Right lung (tissue), 5 donors: Measurements from ENCODE around the gene NEU2. TPM values are rescaled to one million over a fixed set of nuclear protein-coding genes. Genes with fewer than 3 reads are reported as not detected.
A peak's percentile ranks its signal among the peaks of the same experiment; 100 is the strongest.
"Not testable (repeated sequence)": the region's sequence is repeated elsewhere in the genome, so short reads cannot be mapped to it uniquely, and the experiment has no call there.

ENCODE experiments used
- DNase-seq, 2 donors: peaks; one replicate each; pipeline ENCODE4 v3.0.0-alpha.2; 2013
- polyA plus RNA-seq, 5 donors: library from polyadenylated mRNA; unstranded; fragments of 120-200 nt; gene quantifications; one replicate each; pipeline versions ENCODE4 v1.2.1 to v1.2.3, GENCODE V29; 2013; ENCODE audit warnings: inconsistent platforms in 1 of 5, low replicate concordance in 1 of 5; ENCODE audit not compliant: insufficient read length in 5 of 5, insufficient read depth in 1 of 5

NEU2 gene
- polyA plus RNA-seq, 5 donors = not detected

DNA sequence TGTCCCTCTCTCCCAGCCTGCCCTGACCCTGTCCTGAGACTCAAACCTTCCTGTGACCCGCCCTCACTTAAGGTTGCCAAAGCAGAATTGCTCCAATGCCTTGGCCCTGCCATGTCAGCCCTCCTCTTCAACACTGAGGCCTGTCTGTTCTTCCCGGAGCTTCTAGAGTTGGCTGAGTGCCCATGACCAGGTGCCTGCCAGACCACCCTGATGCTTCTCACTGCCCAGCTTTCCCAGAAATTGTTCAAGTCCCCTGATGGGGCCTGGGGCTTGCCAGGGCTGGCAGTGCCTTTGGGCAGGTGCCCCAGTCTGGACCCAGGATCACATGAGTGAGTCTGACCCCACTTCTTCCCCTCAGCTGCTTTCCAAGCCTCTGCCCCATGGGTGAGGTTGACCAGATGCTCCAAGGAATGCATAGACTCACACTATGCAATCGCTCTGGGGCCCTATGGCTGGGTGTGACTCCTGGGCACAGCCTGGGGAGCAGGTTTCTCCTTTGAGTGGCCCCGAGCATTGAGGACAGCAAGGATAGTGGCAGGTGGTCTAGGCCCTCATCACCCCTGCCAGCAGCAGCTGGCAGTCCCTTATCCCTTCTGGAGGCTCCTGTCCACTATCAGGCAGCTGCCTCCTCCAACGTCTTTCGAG lies 24.6 kb downstream of the NEU2 start:
- no peak for DNase-seq

DNA sequence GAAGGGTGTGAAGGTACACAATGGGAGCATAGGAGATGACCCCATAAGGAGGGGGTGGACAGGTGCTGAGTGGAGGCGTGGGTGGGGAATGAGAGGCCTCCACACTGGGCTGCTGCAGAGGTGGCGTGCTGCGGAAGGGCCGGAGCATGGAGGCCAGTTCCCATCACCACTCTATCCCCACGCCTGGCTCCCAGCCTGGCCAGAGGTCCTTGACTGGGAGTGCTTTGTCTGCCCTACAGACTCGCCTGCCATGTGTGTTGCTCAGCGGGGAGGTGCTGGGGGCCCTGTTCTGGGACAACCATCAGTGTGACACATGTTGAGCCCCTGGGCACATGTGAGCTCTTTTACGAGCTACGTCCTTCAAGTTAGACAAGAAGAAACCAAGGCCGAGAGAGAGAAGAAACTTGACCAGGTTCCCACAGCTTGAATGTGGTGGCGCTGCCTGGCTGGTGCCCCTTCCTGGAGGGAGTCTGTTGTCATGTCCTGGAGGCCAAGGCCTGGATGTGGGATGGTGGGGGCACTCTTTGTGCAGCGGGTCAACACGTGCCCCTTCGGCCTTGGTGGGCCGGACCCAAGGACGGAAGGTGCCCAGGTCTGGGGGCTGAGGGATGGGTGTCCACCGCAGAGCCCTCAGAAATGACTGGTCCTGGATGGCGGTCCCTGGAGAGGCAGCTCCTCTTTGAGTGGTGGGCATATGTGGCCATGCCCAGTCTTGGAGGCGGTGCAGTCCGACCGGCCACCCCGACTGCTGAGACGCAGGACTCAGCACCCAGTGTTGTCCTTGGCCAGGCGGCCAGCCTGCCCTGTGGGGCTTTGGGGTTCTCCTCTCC lies 26.5 kb downstream of the NEU2 start:
- no peak for DNase-seq

DNA sequence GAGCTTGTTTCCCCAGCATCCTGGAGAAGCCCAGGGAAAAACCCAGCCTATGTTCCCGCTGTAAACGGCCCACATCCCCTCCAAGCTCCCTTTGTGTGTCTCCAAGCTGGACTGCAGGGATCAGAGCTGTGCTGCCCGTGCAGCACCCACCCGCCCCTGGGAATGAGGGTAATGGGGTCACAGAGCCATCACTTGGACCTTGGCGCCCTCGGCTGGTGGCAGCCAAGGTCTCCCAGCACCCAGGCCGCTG lies 27.0 kb downstream of the NEU2 start:
- DNase-seq = no peak

GRCh38 chr2:233059797-233060500 lies 27.5 kb downstream of the NEU2 start, which contains the start of gene INPP5D:
TSS of gene INPP5D (plus strand) at chr2:233060342. CDS start at chr2:233060479, 137 bp downstream.
- DNase-seq = no peak

DNA sequence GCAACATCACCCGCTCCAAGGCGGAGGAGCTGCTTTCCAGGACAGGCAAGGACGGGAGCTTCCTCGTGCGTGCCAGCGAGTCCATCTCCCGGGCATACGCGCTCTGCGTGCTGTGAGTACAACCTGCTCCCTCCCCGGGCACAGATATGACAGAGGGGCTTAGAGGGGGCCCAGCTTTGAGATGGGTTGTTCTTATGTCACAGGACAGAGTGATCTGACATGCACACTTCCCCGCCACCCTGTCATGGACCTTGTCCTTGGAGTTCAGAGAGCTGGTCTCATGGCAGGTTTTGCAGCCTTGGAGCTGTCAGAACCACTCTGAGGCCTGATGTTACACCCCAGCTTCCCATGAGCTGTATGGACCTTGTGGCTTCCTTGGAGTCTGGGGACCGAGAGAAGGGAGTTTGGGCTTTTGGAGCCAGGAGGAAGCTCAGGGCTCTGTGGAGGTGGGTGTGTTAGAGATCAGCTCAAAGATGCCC lies 28.1 kb downstream of the NEU2 start:
- DNase-seq = no peak

DNA sequence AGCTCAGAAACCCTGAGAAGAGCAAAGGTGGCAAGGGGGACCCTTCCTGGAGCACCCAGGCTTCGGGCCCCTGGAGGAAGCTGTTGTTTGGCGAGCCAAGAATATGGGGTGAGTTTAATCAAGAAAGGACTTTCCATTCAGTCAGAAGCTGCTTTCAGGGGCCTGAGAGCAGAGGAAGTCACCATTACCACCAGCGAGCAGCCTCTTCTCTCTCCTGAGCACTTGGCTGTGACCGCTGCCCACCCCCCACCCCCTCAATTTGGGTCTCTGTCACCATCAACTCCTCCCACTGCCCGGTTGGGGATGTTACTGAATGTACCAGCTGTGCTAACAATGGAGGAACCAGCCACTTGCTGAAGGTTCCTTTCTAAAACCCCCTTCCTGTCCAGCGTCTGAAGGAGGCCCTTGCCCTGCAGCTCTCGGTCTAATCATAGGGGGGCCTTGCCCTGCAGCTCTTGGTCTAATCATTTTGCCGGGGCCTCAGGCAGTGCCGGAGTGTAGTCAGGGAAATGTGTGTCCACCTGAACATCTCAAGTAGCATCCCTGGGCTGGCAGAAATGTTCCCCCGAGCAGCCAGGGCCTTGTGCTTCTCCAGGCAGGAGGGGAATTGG lies 28.6 kb downstream of the NEU2 start:
- no peak for DNase-seq

- peak; percentile 71 to 72 for DNase-seq
Observed at GRCh38 chr2:233061591-233062450, 29.3 kb downstream of the NEU2 start.

- DNase-seq = no peak
Observed at GRCh38 chr2:233062451-233062850, 30.0 kb downstream of the NEU2 start.

DNA sequence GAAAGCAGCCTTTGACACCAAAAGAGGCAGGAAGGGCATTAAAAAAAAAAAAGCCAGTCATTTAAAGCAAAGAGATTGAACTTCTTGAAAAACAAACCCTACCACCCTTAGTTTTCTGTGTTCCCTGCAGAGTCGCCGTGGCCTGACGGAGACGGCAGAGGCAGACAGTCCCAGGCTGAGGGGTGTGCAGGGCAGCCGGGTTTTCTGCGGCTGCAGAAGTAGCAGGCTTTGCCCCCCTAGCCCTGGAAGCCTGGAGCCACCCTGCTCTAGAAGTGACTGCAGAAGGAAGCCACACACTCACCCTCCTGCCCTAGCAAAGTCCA lies 30.4 kb downstream of the NEU2 start:
- DNase-seq = no peak

- DNase-seq = no peak
Observed at GRCh38 chr2:233063269-233063975, 30.9 kb downstream of the NEU2 start.

GRCh38 chr2:233063976-233064411 lies 31.5 kb downstream of the NEU2 start:
- DNase-seq = no peak

- no peak for DNase-seq
Observed at GRCh38 chr2:233064530-233065199, 32.2 kb downstream of the NEU2 start.

- not testable (repeated sequence) for DNase-seq
Observed at GRCh38 chr2:233065200-233065589, 32.7 kb downstream of the NEU2 start.

DNA sequence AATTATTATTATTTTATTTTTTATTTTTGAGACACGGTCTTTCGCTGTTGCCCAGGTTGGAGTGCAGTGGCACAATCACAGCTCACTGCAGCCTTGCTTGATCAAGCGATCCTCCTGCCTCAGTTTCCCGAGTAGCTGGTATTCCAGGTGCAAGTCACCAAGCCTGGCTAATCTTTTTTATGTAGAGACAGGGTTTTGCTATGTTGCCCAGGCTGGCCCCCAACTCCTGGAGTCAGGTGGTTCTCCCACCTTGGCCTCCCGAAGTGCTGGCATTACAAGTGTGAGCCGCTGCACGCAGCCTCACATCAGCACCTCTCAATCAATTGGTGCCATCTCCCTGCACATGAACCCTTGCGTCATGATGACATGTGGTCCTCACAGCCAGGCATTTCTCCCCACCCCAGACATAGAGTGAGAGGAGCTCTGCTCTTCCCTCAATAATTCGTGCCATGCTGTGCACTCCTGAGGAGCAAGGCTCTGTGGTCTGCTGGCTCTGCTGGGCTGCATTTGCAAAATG lies 33.5 kb downstream of the NEU2 start:
- no peak for DNase-seq

- DNase-seq = no peak
Observed at GRCh38 chr2:233068762-233069418, 36.4 kb downstream of the NEU2 start.

GRCh38 chr2:233072838-233073237 lies 40.4 kb downstream of the NEU2 start:
- DNase-seq = no peak

- DNase-seq = no peak
Observed at GRCh38 chr2:233074106-233074505, 41.6 kb downstream of the NEU2 start.

GRCh38 chr2:233075141-233075965 lies 42.9 kb downstream of the NEU2 start:
- DNase-seq = no peak

DNA sequence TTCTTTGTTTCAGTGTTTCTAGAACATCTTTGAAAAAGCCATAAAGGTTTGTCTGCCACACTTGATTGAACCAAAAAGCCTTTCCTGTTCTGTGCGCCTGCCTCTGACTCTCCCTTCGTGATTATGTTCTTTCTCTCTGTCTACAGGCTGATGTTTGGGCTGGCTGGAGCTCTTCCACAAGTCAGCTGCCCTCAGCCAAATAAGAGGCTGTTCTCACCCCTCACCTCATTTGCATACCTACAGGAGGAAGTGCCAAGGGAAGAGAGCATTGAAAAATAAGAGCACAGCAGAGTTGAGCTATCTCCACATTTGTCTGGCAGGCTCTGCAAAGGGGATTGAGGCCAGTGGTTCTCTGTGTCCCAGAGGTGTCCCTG lies 43.5 kb downstream of the NEU2 start:
- no peak for DNase-seq
